ENCODE measurements around the gene PTPN12.

The PTPN12 gene

GRCh38 chr7:77667459-77668086 lies 130.5 kb downstream of the PTPN12 start:
- no peak for DNase-seq

- no peak for DNase-seq
Observed at GRCh38 chr7:77674878-77675277, 137.8 kb downstream of the PTPN12 start.

- DNase-seq, result no peak
Observed at GRCh38 chr7:77679608-77680007, 142.5 kb downstream of the PTPN12 start.

GRCh38 chr7:77680266-77680665 lies 143.2 kb downstream of the PTPN12 start:
- DNase-seq, result no peak

GRCh38 chr7:77684030-77684429 lies 146.9 kb downstream of the PTPN12 start:
- no peak for DNase-seq

GRCh38 chr7:77685233-77685632 lies 148.1 kb downstream of the PTPN12 start:
- DNase-seq, result no peak

- no peak for DNase-seq
Observed at GRCh38 chr7:77687100-77687746, 150.1 kb downstream of the PTPN12 start.

- DNase-seq, result no peak
Observed at GRCh38 chr7:77687747-77688144, 150.7 kb downstream of the PTPN12 start.

All from hematopoietic multipotent progenitor cell treated with erythropoietin and hydrocortisone succinate and interleukin-3 and kit ligand, for 6 days (in vitro differentiated cells).